HCT116 (cell line): Measurements from ENCODE around the gene TMPRSS7. TPM values are rescaled to one million over a fixed set of nuclear protein-coding genes. Genes with fewer than 3 reads are reported as not detected.

Experiments
- ATAC-seq: fragments of 200-7000 bp; cut with Tn5 transposase; 2 replicates; pipeline ENCODE4 v1.9.1; 2020; ENCODE audit warnings: mild to moderate bottlenecking, moderate library complexity
- BruUV-seq: library from RNA; stranded (reverse); fragments of 400-500 nt; replicated peaks from 2 replicates; lab custom pipeline; 2021; lab: Mats Ljungman, UMichigan
- CTCF ChIA-PET: fragments of 300-600 bp; sonication (Branson Sonifier 250); formaldehyde crosslinking; loops from one replicate; lab custom pipeline; 2021; ENCODE audit warnings: antibody characterized with exemption; lab: Charles Lee
- POLR2A ChIA-PET: fragments of 300-600, 350-600 bp; sonication (Branson Sonifier 250); formaldehyde crosslinking; loops from one replicate; lab custom pipeline; 2021; ENCODE audit warnings: antibody characterized with exemption; lab: Charles Lee
- RAD21 ChIA-PET, 2 experiments: fragments of 300-600 bp; sonication (Branson Sonifier 250); formaldehyde crosslinking; loops; one replicate each; lab custom pipeline; 2023; ENCODE audit warnings: low total read pairs in 2 of 2; ENCODE audit not compliant: uncharacterized antibody in 2 of 2, unreplicated experiment in 2 of 2, low non-redundant PET in 1 of 2; lab: Charles Lee
- DNase-seq: peaks from one replicate; pipeline ENCODE4 v3.0.0-alpha.2; 2010; ENCODE audit warnings: low read depth, low spot score
- H2AFZ ChIP-seq: fragments of 200-600 bp; shearing (Covaris generic), sonication (generic); 2 replicates; pipeline ENCODE4 v1.6.1; 2017; ENCODE audit warnings: low read depth, mixed run types, mixed read lengths, antibody characterized with exemption, low read length; ENCODE audit not compliant: poor library complexity, severe bottlenecking
- H3K27ac ChIP-seq: 2 replicates; pipeline ENCODE4 v1.5.1; 2012; ENCODE audit warnings: low read depth, low read length
- H3K27me3 ChIP-seq: fragments of 200-600 bp; sonication (generic); 2 replicates; pipeline ENCODE4 v1.6.1; 2016; ENCODE audit warnings: mixed run types, low read length, mixed read lengths; ENCODE audit not compliant: insufficient read depth
- H3K36me3 ChIP-seq, 2 experiments: fragments of 200-500 bp in 1 of 2; fragments of 200-600 bp in 1 of 2; sonication (Bioruptor generic) in 1 of 2; sonication (generic) in 1 of 2; 2 replicates each; pipeline versions ENCODE4 v1.5.1 to v1.6.1; 2014 to 2016; ENCODE audit warnings: low read length in 2 of 2, inconsistent platforms in 1 of 2, mixed read lengths in 1 of 2, mixed run types in 1 of 2; ENCODE audit not compliant: insufficient read depth in 2 of 2, control insufficient read depth in 1 of 2
- H3K4me1 ChIP-seq, 2 experiments: fragments of 200-600 bp in 1 of 2; sonication (generic) in 1 of 2; 2 replicates each; pipeline versions ENCODE4 v1.5.1 to v1.6.1; 2012 to 2017; ENCODE audit warnings: low read length in 2 of 2, inconsistent platforms in 1 of 2, mild to moderate bottlenecking in 1 of 2, mixed read lengths in 1 of 2, mixed run types in 1 of 2, moderate library complexity in 1 of 2; ENCODE audit not compliant: insufficient read depth in 2 of 2, control insufficient read depth in 1 of 2
- H3K4me2 ChIP-seq: fragments of 200-600 bp; sonication (generic); 2 replicates; pipeline ENCODE4 v1.6.1; 2017; ENCODE audit warnings: mixed run types, low read length, mixed read lengths
- H3K4me3 ChIP-seq, 2 experiments: fragments of 200-600 bp in 1 of 2; sonication (generic) in 1 of 2; replicated peaks in 1 of 2; 2 replicates each; pipeline ENCODE4 v1.5.1; 2011 to 2016; ENCODE audit warnings: low read length in 2 of 2, control low read depth in 1 of 2, low read depth in 1 of 2, mild to moderate bottlenecking in 1 of 2, mixed read lengths in 1 of 2, mixed run types in 1 of 2
- H3K79me2 ChIP-seq: fragments of 200-600 bp; sonication (generic); 2 replicates; pipeline ENCODE4 v1.6.1; 2017; ENCODE audit warnings: mild to moderate bottlenecking, mixed run types, low read length, moderate library complexity, mixed read lengths; ENCODE audit not compliant: insufficient read depth
- H3K9ac ChIP-seq: fragments of 200-600 bp; sonication (generic); 2 replicates; pipeline ENCODE4 v1.6.1; 2016; ENCODE audit warnings: low read length, mixed read lengths
- H3K9me2 ChIP-seq: fragments of 200-600 bp; sonication (generic), shearing (Covaris generic); 2 replicates; pipeline ENCODE4 v1.6.1; 2017; ENCODE audit warnings: mixed run types, mild to moderate bottlenecking, moderate library complexity; ENCODE audit not compliant: insufficient read depth
- H3K9me3 ChIP-seq, 2 experiments: fragments of 200-500 bp in 1 of 2; fragments of 200-600 bp in 1 of 2; sonication (Bioruptor generic) in 1 of 2; sonication (generic) in 1 of 2; 2 replicates each; pipeline ENCODE4 v1.6.1; 2014 to 2017; ENCODE audit warnings: low read length in 2 of 2, mixed read lengths in 2 of 2, inconsistent platforms in 1 of 2, low read depth in 1 of 2, mild to moderate bottlenecking in 1 of 2, mixed run types in 1 of 2, moderate library complexity in 1 of 2; ENCODE audit not compliant: control insufficient read depth in 1 of 2, insufficient read depth in 1 of 2
- H4K20me1 ChIP-seq: fragments of 200-600 bp; sonication (generic), shearing (Covaris generic); 2 replicates; pipeline ENCODE4 v1.6.1; 2017; ENCODE audit warnings: mixed run types, mild to moderate bottlenecking, moderate library complexity; ENCODE audit not compliant: insufficient read depth
- CBX3 ChIP-seq: IDR thresholded peaks from 2 replicates; pipeline ENCODE4 v1.6.1; 2012; ENCODE audit warnings: low read depth
- CEBPB ChIP-seq: IDR thresholded peaks from 2 replicates; pipeline ENCODE4 v1.6.1; 2012; ENCODE audit warnings: low read depth
- EGR1 ChIP-seq: IDR thresholded peaks from 2 replicates; pipeline ENCODE4 v1.6.1; 2012; ENCODE audit warnings: low read depth
- ELF1 ChIP-seq: IDR thresholded peaks from 2 replicates; pipeline ENCODE4 v1.6.1; 2012; ENCODE audit warnings: low read depth, borderline replicate concordance
- EZH2 ChIP-seq: fragments of 200-600 bp; sonication (generic); IDR thresholded peaks from 2 replicates; pipeline ENCODE4 v1.6.1; 2017; ENCODE audit warnings: antibody characterized with exemption, mixed run types
- EZH2phosphoT487 ChIP-seq: fragments of 200-600 bp; IDR thresholded peaks from 2 replicates; pipeline ENCODE4 v1.6.1; 2018; ENCODE audit warnings: antibody characterized with exemption, borderline replicate concordance
- FOSL1 ChIP-seq: IDR thresholded peaks from 2 replicates; pipeline ENCODE4 v1.6.1; 2012; ENCODE audit warnings: low read depth
- POLR2A ChIP-seq: IDR thresholded peaks from 2 replicates; pipeline ENCODE4 v1.7.0; 2011; ENCODE audit warnings: borderline replicate concordance; ENCODE audit not compliant: insufficient read depth, insufficient read length; ENCODE audit errors: extremely low read depth
- POLR2AphosphoS5 ChIP-seq: IDR thresholded peaks from 2 replicates; pipeline ENCODE4 v1.6.1; 2011; ENCODE audit warnings: mild to moderate bottlenecking, low read depth, low read length, moderate library complexity
- RAD21 ChIP-seq: IDR thresholded peaks from 2 replicates; pipeline ENCODE4 v1.6.1; 2012; ENCODE audit warnings: low read depth, mild to moderate bottlenecking
- SIN3A ChIP-seq: IDR thresholded peaks from 2 replicates; pipeline ENCODE4 v1.6.1; 2012; ENCODE audit warnings: low read depth
- SP1 ChIP-seq: IDR thresholded peaks from 2 replicates; pipeline ENCODE4 v1.6.1; 2012; ENCODE audit warnings: low read depth
- SRF ChIP-seq: IDR thresholded peaks from 2 replicates; pipeline ENCODE4 v1.6.1; 2012; ENCODE audit warnings: low read depth
- TCF7L2 ChIP-seq: IDR thresholded peaks from 2 replicates; pipeline ENCODE4 v1.7.0; 2011; ENCODE audit warnings: borderline replicate concordance, inconsistent platforms; ENCODE audit not compliant: insufficient read depth, insufficient read length; ENCODE audit errors: extremely low read depth
- YY1 ChIP-seq: IDR thresholded peaks from 2 replicates; pipeline ENCODE4 v1.6.1; 2011; ENCODE audit warnings: low read length, low read depth, moderate library complexity, mild to moderate bottlenecking; ENCODE audit not compliant: insufficient replicate concordance; ENCODE audit errors: extremely low read depth
- ZFX ChIP-seq: fragments of 450-650 bp; IDR thresholded peaks from 2 replicates; pipeline ENCODE4 v1.6.1; 2017
- ZNF274 ChIP-seq: fragments of 200-500 bp; sonication (Bioruptor generic); IDR thresholded peaks from 2 replicates; pipeline ENCODE4 v1.6.1; 2014; ENCODE audit warnings: mild to moderate bottlenecking, low read depth, low read length, inconsistent platforms
- intact Hi-C: fragments of 100-400 bp; cut with micrococcal nuclease; formaldehyde crosslinking; loops from 2 replicates; pipeline ENCODE4 v1.10.0; 2022
- total RNA-seq: library from RNA; stranded (reverse); gene quantifications from one replicate; pipeline ENCODE4 v1.2.1, GENCODE V29; 2021; ENCODE audit not compliant: unreplicated experiment
- TF ChIP-seq, protein P1 (sequence below): IDR thresholded peaks from 2 replicates; pipeline ENCODE4 v1.6.1; 2012; ENCODE audit warnings: low read depth
- TF ChIP-seq, protein P2 (sequence below): IDR thresholded peaks from 2 replicates; pipeline ENCODE4 v1.6.1; 2012

The TMPRSS7 gene
- total RNA-seq, 1 experiment from 2014 or later = not detected

DNA sequence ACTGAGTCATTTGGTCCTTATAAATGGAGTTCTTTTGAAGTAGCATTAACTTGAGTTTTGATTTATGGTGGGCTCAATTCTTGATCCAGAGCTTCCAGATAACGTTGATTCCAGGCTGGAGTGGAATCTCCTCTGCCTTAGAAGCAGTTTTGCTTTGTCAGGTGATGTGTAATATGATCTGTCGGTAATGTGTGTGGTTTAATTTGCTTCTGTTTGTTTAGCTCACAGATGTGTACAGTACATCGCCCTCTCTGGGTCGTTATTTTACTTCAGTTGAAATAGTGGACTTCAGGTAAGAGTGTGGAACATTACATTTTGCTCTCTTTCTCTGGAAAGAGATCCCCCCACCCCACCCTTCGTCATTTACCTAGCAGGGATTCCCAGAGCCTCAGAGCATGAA is 74.8 kb downstream of the TMPRSS7 start:
- ChIA-PET POLR2A (no interaction called here), RAD21 (no interaction called here)
- intact Hi-C loops = no loop called here

More for the DNA sequence above, 74.8 kb downstream of the TMPRSS7 start:
- Histone ChIP-seq H3K4me1 (peaks cover 0 to 6% of the 10 kb centered on the region in 2 experiments; a peak in 1 of 4 replicates), H2AFZ (no peak overlapping the region), H3K36me3 (peaks cover 22 to 26% of the 10 kb centered on the region in 2 experiments; a peak in 3 of 4 replicates), H3K27ac (no peak overlapping the region), H3K9me2 (no peaks in the 10 kb centered on the region), H4K20me1 (no peaks in the 10 kb centered on the region), H3K9me3 (no peaks in the 10 kb centered on the region), H3K79me2 (no peaks in the 10 kb centered on the region), H3K27me3 (no peaks in the 10 kb centered on the region), H3K4me2 (no peak overlapping the region), H3K4me3 (no peak overlapping the region), H3K9ac (no peak overlapping the region)
- CTCF ChIA-PET = no interaction called here
- DNase-seq (no peak), ATAC-seq (no peak)
- BruUV-seq = no TSS peak
- no peak for TF ChIP-seq TCF7L2
- no peak for TF ChIP-seq EGR1
- TF ChIP-seq, protein P1, sequence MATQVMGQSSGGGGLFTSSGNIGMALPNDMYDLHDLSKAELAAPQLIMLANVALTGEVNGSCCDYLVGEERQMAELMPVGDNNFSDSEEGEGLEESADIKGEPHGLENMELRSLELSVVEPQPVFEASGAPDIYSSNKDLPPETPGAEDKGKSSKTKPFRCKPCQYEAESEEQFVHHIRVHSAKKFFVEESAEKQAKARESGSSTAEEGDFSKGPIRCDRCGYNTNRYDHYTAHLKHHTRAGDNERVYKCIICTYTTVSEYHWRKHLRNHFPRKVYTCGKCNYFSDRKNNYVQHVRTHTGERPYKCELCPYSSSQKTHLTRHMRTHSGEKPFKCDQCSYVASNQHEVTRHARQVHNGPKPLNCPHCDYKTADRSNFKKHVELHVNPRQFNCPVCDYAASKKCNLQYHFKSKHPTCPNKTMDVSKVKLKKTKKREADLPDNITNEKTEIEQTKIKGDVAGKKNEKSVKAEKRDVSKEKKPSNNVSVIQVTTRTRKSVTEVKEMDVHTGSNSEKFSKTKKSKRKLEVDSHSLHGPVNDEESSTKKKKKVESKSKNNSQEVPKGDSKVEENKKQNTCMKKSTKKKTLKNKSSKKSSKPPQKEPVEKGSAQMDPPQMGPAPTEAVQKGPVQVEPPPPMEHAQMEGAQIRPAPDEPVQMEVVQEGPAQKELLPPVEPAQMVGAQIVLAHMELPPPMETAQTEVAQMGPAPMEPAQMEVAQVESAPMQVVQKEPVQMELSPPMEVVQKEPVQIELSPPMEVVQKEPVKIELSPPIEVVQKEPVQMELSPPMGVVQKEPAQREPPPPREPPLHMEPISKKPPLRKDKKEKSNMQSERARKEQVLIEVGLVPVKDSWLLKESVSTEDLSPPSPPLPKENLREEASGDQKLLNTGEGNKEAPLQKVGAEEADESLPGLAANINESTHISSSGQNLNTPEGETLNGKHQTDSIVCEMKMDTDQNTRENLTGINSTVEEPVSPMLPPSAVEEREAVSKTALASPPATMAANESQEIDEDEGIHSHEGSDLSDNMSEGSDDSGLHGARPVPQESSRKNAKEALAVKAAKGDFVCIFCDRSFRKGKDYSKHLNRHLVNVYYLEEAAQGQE = no peak
- no peak for TF ChIP-seq EZH2phosphoT487
- TF ChIP-seq, protein P2, sequence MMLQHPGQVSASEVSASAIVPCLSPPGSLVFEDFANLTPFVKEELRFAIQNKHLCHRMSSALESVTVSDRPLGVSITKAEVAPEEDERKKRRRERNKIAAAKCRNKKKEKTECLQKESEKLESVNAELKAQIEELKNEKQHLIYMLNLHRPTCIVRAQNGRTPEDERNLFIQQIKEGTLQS = no peak
- TF ChIP-seq ZNF274 = no peak
- no peak for TF ChIP-seq EZH2
- no peak for TF ChIP-seq SRF
- no peak for TF ChIP-seq YY1
- TF ChIP-seq ZFX = no peak
- TF ChIP-seq POLR2A = no peak
- TF ChIP-seq POLR2AphosphoS5 = no peak
- no peak for TF ChIP-seq CBX3
- no peak for TF ChIP-seq CEBPB
- no peak for TF ChIP-seq FOSL1
- no peak for TF ChIP-seq RAD21
- TF ChIP-seq ELF1 = no peak
- no peak for TF ChIP-seq SIN3A
- TF ChIP-seq SP1 = no peak
